GM23338 (cell line): ENCODE results near the gene FRS2. TPM values are rescaled to one million over a fixed set of nuclear protein-coding genes. Genes with fewer than 3 reads are reported as not detected.

Experiments used
- ATAC-seq: fragments of 200-7000 bp; cut with Tn5 transposase; 3 replicates; pipeline ENCODE4 v1.9.1; 2020
- DNase-seq: peaks from one replicate; pipeline ENCODE4 v3.0.0-alpha.2; 2015; ENCODE audit warnings: low spot score
- H2AFZ ChIP-seq: fragments of 200-600 bp; sonication (generic); 2 replicates; pipeline ENCODE4 v1.8.0; 2016; ENCODE audit warnings: antibody characterized with exemption, mild to moderate bottlenecking, moderate library complexity
- H3F3A ChIP-seq: fragments of 200-600 bp; sonication (generic); replicated peaks from 2 replicates; pipeline ENCODE4 v1.8.0; 2017; ENCODE audit warnings: antibody characterized with exemption, mixed run types, low read depth
- H3K27ac ChIP-seq: fragments of 200-600 bp; sonication (generic); 2 replicates; pipeline ENCODE4 v1.6.1; 2016; ENCODE audit warnings: low read depth
- H3K27me3 ChIP-seq: fragments of 200-600 bp; sonication (generic); 2 replicates; pipeline ENCODE4 v1.8.0; 2016; ENCODE audit warnings: mild to moderate bottlenecking, mixed run types, moderate library complexity; ENCODE audit not compliant: insufficient read depth
- H3K36me3 ChIP-seq: fragments of 200-600 bp; sonication (generic); 2 replicates; pipeline ENCODE4 v1.8.0; 2016; ENCODE audit warnings: mild to moderate bottlenecking; ENCODE audit not compliant: insufficient read depth
- H3K4me1 ChIP-seq: fragments of 200-600 bp; sonication (generic); 2 replicates; pipeline ENCODE4 v1.8.0; 2016; ENCODE audit warnings: mild to moderate bottlenecking, moderate library complexity; ENCODE audit not compliant: insufficient read depth
- H3K4me2 ChIP-seq: fragments of 200-600 bp; sonication (generic); 2 replicates; pipeline ENCODE4 v1.7.1; 2017; ENCODE audit warnings: mixed run types
- H3K4me3 ChIP-seq: fragments of 200-600 bp; sonication (generic); 2 replicates; pipeline ENCODE4 v1.6.1; 2016; ENCODE audit warnings: mixed run types
- H3K79me2 ChIP-seq: fragments of 200-600 bp; sonication (generic); replicated peaks from 2 replicates; pipeline ENCODE4 v1.8.0; 2017; ENCODE audit warnings: mild to moderate bottlenecking; ENCODE audit not compliant: insufficient read depth
- H3K9me2 ChIP-seq: fragments of 200-600 bp; sonication (generic); 2 replicates; pipeline ENCODE4 v1.8.0; 2017; ENCODE audit not compliant: insufficient read depth
- H4K20me1 ChIP-seq: fragments of 200-600 bp; sonication (generic); replicated peaks from 2 replicates; pipeline ENCODE4 v1.8.0; 2017; ENCODE audit warnings: mild to moderate bottlenecking; ENCODE audit not compliant: insufficient read depth
- H3K27ac Mint-ChIP-seq: 2 replicates; pipeline ENCODE4 v1.8.0; 2020; ENCODE audit warnings: inconsistent platforms, mild to moderate bottlenecking, moderate library complexity, mixed read lengths
- H3K27me3 Mint-ChIP-seq: 3 replicates; pipeline ENCODE4 v1.8.0; 2022; ENCODE audit warnings: low read depth, mild to moderate bottlenecking, moderate library complexity, mixed read lengths, inconsistent platforms; ENCODE audit not compliant: insufficient read depth, poor library complexity
- H3K36me3 Mint-ChIP-seq: 3 replicates; pipeline ENCODE4 v1.8.0; 2021; ENCODE audit warnings: low read depth, mild to moderate bottlenecking, inconsistent platforms, moderate library complexity, mixed read lengths
- H3K4me1 Mint-ChIP-seq: 3 replicates; pipeline ENCODE4 v1.8.0; 2020; ENCODE audit warnings: mild to moderate bottlenecking, inconsistent platforms, mixed read lengths
- H3K4me3 Mint-ChIP-seq: 3 replicates; pipeline ENCODE4 v1.8.0; 2021; ENCODE audit warnings: moderate library complexity, mild to moderate bottlenecking, inconsistent platforms, mixed read lengths
- H3K9me3 Mint-ChIP-seq: 3 replicates; pipeline ENCODE4 v1.8.0; 2020; ENCODE audit warnings: moderate library complexity, mild to moderate bottlenecking, inconsistent platforms, mixed read lengths
- CREB1 ChIP-seq: fragments of 250-450 bp; sonication (Bioruptor Pico); IDR thresholded peaks from 2 replicates; pipeline ENCODE4 v1.5.0; 2020; ENCODE audit warnings: low read depth, mild to moderate bottlenecking, moderate library complexity
- CTCF ChIP-seq, 2 experiments: fragments of 200-600 bp in 1 of 2; sonication (generic) in 1 of 2; conservative IDR thresholded peaks; 2 replicates each; pipeline versions ENCODE4 v1.5.1 to v1.6.1; 2016 to 2017; ENCODE audit warnings: antibody characterized with exemption in 2 of 2, low read depth in 2 of 2, mild to moderate bottlenecking in 2 of 2, moderate library complexity in 1 of 2
- EZH2 ChIP-seq: fragments of 200-600 bp; sonication (generic); IDR thresholded peaks from one replicate; pipeline ENCODE4 v1.8.0; 2017; ENCODE audit warnings: antibody characterized with exemption, mild to moderate bottlenecking, low read depth; ENCODE audit not compliant: unreplicated experiment
- EZH2phosphoT487 ChIP-seq: fragments of 200-600 bp; sonication (generic); IDR thresholded peaks from one replicate; pipeline ENCODE4 v1.8.1; 2018; ENCODE audit warnings: antibody characterized with exemption; ENCODE audit not compliant: unreplicated experiment
- JUNB ChIP-seq: IDR thresholded peaks from one replicate; pipeline ENCODE4 v1.6.1; 2016; ENCODE audit warnings: antibody characterized with exemption; ENCODE audit not compliant: unreplicated experiment
- NANOG ChIP-seq: IDR thresholded peaks from 2 replicates; pipeline ENCODE4 v1.6.1; 2016; ENCODE audit warnings: antibody characterized with exemption, borderline replicate concordance
- REST ChIP-seq: IDR thresholded peaks from one replicate; pipeline ENCODE4 v1.6.1; 2018; ENCODE audit warnings: antibody characterized with exemption; ENCODE audit not compliant: unreplicated experiment
- ZNF114 ChIP-seq: fragments of 250-450 bp; sonication (Bioruptor Pico); IDR thresholded peaks from 2 replicates; pipeline ENCODE4 v1.5.0; 2020; ENCODE audit warnings: mild to moderate bottlenecking, moderate library complexity
- ZNF462 ChIP-seq: fragments of 250-450 bp; sonication (Bioruptor Pico); IDR thresholded peaks from 2 replicates; pipeline ENCODE4 v1.5.0; 2020; ENCODE audit warnings: mild to moderate bottlenecking, moderate library complexity
- polyA plus RNA-seq: library from polyadenylated mRNA; unstranded; fragments of >200 nt; fragmentation: Nextera tagmentation; extraction: Ambion mirVana; gene quantifications from 2 replicates; pipeline ENCODE4 v1.2.1, GENCODE V29; 2016
- total RNA-seq: library from RNA; depleted of rRNA; stranded (reverse); fragments of >200 nt; shearing (Covaris generic); gene quantifications from 2 replicates; pipeline ENCODE4 v1.2.3, GENCODE V29; 2014

FRS2 gene
- total and polyA plus RNA-seq, 2 experiments from 2014 or later: 34.3 to 45.0 TPM

- Histone ChIP-seq H3K36me3 (no peaks in the 10 kb centered on the region), H3K9me2 (0 out of 2 replicates have a peak, but pooled peaks cover 4% of the 10 kb centered on the region)
- H3K27ac Mint-ChIP-seq: no peak overlapping the region
Observed at GRCh38 chr12:69616025-69616424, 145.8 kb downstream of the FRS2 start.

GRCh38 chr12:69619050-69619449 lies 148.9 kb downstream of the FRS2 start:
- Histone ChIP-seq H3K27me3 (no peaks in the 10 kb centered on the region), H3K4me1 (no peaks in the 10 kb centered on the region), H3K4me3 (no peak overlapping the region), H3K27ac (no peak overlapping the region), H3K4me2 (no peak overlapping the region), H3F3A (no peaks in the 10 kb centered on the region), H4K20me1 (no peaks in the 10 kb centered on the region), H3K9me2 (peaks cover 13% of the 10 kb centered on the region; the same call in 1 of the 2 replicates), H3K36me3 (no peaks in the 10 kb centered on the region), H2AFZ (no peak overlapping the region), H3K79me2 (no peaks in the 10 kb centered on the region)
- Mint-ChIP-seq H3K27me3 (peaks cover 2% of the 10 kb centered on the region), H3K4me1 (no peaks in the 10 kb centered on the region), H3K27ac (no peak overlapping the region), H3K9me3 (no peaks in the 10 kb centered on the region), H3K4me3 (no peak overlapping the region), H3K36me3 (no peaks in the 10 kb centered on the region)
- ATAC-seq (no peak), DNase-seq (no peak)
- no peak for TF ChIP-seq EZH2
- TF ChIP-seq CREB1 (CRISPR knock-in tag): no peak
- TF ChIP-seq REST: no peak
- TF ChIP-seq ZNF114 (CRISPR knock-in tag): no peak
- TF ChIP-seq EZH2phosphoT487: no peak
- no peak for TF ChIP-seq ZNF462 (CRISPR knock-in tag)

More at GRCh38 chr12:69616025-69616424, 145.8 kb downstream of the FRS2 start:
- Histone ChIP-seq H3K27me3 (no peaks in the 10 kb centered on the region), H3K4me1 (no peaks in the 10 kb centered on the region), H3K27ac (no peak overlapping the region), H3K4me3 (no peak overlapping the region), H3K79me2 (no peaks in the 10 kb centered on the region), H2AFZ (peak overlapping the region; percentile 63; the same call in 1 of the 2 replicates), H3K4me2 (no peak overlapping the region), H4K20me1 (no peaks in the 10 kb centered on the region), H3F3A (no peaks in the 10 kb centered on the region)
- DNase-seq (no peak), ATAC-seq (no peak)
- Mint-ChIP-seq H3K9me3 (no peaks in the 10 kb centered on the region), H3K36me3 (no peaks in the 10 kb centered on the region), H3K27me3 (peaks cover 2% of the 10 kb centered on the region), H3K4me3 (no peak overlapping the region), H3K4me1 (no peaks in the 10 kb centered on the region)
- no peak for TF ChIP-seq NANOG
- TF ChIP-seq JUNB: no peak
- TF ChIP-seq CTCF (conservative IDR thresholded peaks at IDR 0.05; ENCODE audit: low read depth in 2 of 2): no peak
